Mucosa of descending colon (tissue), 3 donors: Measurements from ENCODE around the gene PDE4B. TPM values are rescaled to one million over a fixed set of nuclear protein-coding genes. Genes with fewer than 3 reads are reported as not detected.

Experiments
- ATAC-seq: fragments of 200-7000 bp; cut with Tn5 transposase; one replicate; pipeline ENCODE4 v1.9.1; 2020; ENCODE audit warnings: mild to moderate bottlenecking, moderate library complexity
- DNase-seq, 3 donors: peaks; one replicate each; pipeline ENCODE4 v3.0.0-alpha.2; 2020
- H3K36me3 ChIP-seq: fragments of 200-600 bp; one replicate; pipeline ENCODE4 v1.8.0; 2021; ENCODE audit warnings: low read depth, mild to moderate bottlenecking
- H3K4me1 ChIP-seq: fragments of 200-600 bp; one replicate; pipeline ENCODE4 v1.8.0; 2021; ENCODE audit warnings: low read depth, mild to moderate bottlenecking
- H3K4me3 ChIP-seq: fragments of 200-600 bp; one replicate; pipeline ENCODE4 v1.8.0; 2021; ENCODE audit warnings: mild to moderate bottlenecking
- H3K9me3 ChIP-seq: fragments of 200-600 bp; one replicate; pipeline ENCODE4 v1.8.0; 2021; ENCODE audit warnings: mild to moderate bottlenecking
- intact Hi-C, 2 donors: fragments of 100-400 bp; cut with DNase I in 1 of 2; cut with micrococcal nuclease in 1 of 2; formaldehyde crosslinking; loops; one replicate each; pipeline versions ENCODE4 v1.11.0 to v1.11.1; 2022; cut with DNase I, micrococcal nuclease
- total RNA-seq, 3 donors: library from RNA; stranded (reverse); fragmentation: NEBNext Ultra II Directional in 2 of 3; extraction: Animal tissue kit (Norgen Biotek cat#: 25700) in 2 of 3; gene quantifications; one replicate each; pipeline versions ENCODE4 v1.2.1 to v1.2.4, GENCODE V29; 2021 to 2023
- TF ChIP-seq, protein P1 (sequence below): fragments of 200-600 bp; IDR thresholded peaks from one replicate; pipeline ENCODE4 v1.8.0; 2022; ENCODE audit warnings: antibody characterized with exemption, mild to moderate bottlenecking
- donor health status: DM: no; HTN: no; CAD: no; lungs with moderate emphysema.
- donor health status: DM: no; HTN: no; CAD: no.
- donor health status: DM: no; HTN: yes; CAD: no.

PDE4B gene
- total RNA-seq, 3 donors from 2014 or later: 3.4 to 6.6 (median 4.9) TPM

DNA sequence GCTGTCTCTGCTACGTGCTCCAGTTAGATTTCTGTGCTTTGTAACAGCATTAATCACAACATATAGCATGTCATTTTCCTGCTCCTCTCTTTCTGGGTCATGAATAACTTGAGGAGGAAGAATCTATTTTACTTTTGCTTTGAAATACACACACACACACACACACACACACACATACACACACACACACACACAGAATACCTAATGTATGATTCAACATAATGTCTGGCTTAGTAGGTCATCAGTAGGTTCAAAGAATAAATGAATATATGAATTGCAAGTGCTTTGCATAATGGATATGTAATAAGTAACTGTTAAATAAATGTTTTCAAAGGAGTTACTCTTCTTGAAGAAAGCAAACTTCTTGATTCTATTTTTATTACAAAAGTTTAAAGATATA, 249.0 kb downstream of the PDE4B start:
- ATAC-seq (no peak), DNase-seq (no peak)
- H3K4me3 ChIP-seq: no peak overlapping the region
- TF ChIP-seq, protein P1, sequence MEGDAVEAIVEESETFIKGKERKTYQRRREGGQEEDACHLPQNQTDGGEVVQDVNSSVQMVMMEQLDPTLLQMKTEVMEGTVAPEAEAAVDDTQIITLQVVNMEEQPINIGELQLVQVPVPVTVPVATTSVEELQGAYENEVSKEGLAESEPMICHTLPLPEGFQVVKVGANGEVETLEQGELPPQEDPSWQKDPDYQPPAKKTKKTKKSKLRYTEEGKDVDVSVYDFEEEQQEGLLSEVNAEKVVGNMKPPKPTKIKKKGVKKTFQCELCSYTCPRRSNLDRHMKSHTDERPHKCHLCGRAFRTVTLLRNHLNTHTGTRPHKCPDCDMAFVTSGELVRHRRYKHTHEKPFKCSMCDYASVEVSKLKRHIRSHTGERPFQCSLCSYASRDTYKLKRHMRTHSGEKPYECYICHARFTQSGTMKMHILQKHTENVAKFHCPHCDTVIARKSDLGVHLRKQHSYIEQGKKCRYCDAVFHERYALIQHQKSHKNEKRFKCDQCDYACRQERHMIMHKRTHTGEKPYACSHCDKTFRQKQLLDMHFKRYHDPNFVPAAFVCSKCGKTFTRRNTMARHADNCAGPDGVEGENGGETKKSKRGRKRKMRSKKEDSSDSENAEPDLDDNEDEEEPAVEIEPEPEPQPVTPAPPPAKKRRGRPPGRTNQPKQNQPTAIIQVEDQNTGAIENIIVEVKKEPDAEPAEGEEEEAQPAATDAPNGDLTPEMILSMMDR: no peak
- no peaks in the 10 kb centered on the region for H3K9me3 ChIP-seq
- no peaks in the 10 kb centered on the region for H3K36me3 ChIP-seq
- no peaks in the 10 kb centered on the region for H3K4me1 ChIP-seq
- intact Hi-C loops: no loop called here

DNA sequence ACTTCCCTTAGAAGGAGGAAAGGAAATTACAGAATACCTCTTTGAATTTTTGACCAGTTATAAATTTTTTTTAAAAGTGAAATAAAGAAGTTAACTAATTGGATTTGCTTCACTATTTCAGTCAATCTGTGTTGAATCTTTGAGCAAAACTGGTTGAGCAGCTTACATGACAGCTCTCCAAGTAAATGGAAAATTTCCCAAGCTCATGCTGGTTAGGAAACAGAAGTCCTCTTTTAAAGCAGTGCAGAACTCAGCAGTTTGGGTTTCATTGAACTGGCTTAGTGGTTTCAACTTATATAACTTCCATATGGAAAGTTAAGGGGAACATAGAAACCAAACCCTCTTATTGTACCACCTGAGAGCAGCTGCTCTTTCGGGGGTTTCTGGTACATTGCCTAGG, 250.5 kb downstream of the PDE4B start:
- H3K9me3 ChIP-seq: no peaks in the 10 kb centered on the region
- ATAC-seq (no peak), DNase-seq (no peak)

DNA sequence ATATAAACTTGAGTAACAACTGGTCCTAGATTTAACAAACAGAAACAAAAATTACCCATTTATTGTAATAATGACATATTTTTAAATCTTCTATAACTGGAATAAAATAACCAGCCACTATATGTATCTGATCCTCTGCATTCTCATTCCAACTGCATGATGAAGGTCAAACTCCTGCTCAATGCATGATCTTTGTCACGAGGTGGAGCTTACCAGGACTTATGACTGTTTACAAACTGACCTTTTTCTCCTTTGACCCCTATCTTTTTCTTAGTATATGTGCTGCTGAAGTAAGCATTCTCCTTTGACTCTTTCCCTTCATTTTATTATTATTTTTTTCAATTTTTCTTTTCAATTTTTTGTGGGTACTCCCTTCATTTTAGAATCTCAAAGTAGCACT, 252.2 kb downstream of the PDE4B start:
- Histone ChIP-seq H3K4me3 (no peak overlapping the region), H3K9me3 (no peaks in the 10 kb centered on the region), H3K36me3 (no peaks in the 10 kb centered on the region), H3K4me1 (no peaks in the 10 kb centered on the region)
- ATAC-seq (no peak), DNase-seq (no peak)
- TF ChIP-seq, protein P1: no peak
- intact Hi-C loops: no loop called here

More for the DNA sequence above, 250.5 kb downstream of the PDE4B start:
- Histone ChIP-seq H3K4me3 (no peak overlapping the region), H3K4me1 (no peaks in the 10 kb centered on the region), H3K36me3 (no peaks in the 10 kb centered on the region)
- TF ChIP-seq, protein P1: no peak
- intact Hi-C loops: no loop called here

DNA sequence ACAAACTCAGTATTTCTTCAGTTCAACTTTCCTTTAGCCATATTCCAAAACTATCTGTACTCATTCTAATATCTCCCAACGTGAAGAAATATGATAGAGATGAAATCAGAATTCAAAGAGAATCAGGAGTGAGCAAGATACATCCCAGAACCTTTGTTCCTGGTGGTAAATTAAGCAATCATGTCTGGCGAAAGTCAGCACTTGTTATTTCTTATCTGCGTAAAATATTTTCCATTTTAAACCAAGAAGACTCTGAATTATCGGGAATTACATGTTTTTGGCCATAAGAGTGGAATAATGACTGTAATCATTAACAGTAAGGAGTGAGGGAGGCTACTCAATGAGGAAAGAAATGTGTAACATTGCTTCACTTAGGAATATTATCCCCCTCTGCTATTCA, 253.7 kb downstream of the PDE4B start:
- Histone ChIP-seq H3K4me3 (no peak overlapping the region), H3K4me1 (no peaks in the 10 kb centered on the region), H3K36me3 (no peaks in the 10 kb centered on the region), H3K9me3 (no peaks in the 10 kb centered on the region)
- TF ChIP-seq, protein P1: no peak
- intact Hi-C loops: no loop called here
- ATAC-seq (no peak), DNase-seq (no peak)

DNA sequence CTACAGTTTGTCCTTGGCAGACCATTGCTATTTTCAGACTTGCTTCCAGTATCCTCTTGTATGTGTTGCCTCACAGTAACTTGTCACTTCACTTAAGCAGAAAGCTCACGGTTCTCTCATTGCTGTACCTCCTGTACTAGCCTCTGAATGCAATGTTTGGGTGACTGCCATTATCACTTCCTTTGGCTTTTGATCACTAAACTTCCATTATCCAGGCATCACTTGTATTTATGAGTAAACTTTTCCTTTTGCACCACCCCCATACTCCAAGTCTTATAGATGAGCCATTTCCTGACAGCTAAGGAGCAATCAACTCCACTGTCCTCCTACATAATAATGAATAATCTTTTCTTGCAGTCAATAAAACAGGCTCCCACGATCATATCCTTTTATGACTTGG, 255.3 kb downstream of the PDE4B start:
- DNase-seq (no peak), ATAC-seq (no peak)
- TF ChIP-seq, protein P1: no peak
- no peaks in the 10 kb centered on the region for H3K9me3 ChIP-seq
- intact Hi-C loops: no loop called here
- no peaks in the 10 kb centered on the region for H3K4me1 ChIP-seq
- no peaks in the 10 kb centered on the region for H3K36me3 ChIP-seq
- H3K4me3 ChIP-seq: no peak overlapping the region

DNA sequence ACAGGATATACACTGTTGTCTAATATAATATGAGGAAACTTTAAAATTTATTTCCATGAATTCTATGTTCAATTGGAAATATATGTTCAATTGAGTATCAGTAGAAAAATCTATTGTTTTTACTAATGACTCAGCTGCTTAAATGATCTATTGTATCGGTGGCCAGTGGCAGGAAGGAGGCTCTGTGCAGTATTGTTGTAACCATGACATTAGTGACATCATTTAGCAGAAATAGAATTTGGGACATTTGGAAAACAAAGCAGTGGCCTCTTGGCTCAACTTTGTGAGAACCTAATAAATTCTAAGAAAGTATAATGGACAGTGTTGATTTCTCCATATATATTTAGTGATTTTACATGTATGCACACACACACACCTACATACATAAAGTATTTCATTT, 257.4 kb downstream of the PDE4B start:
- TF ChIP-seq, protein P1: no peak
- Histone ChIP-seq H3K9me3 (no peaks in the 10 kb centered on the region), H3K4me3 (no peak overlapping the region), H3K36me3 (no peaks in the 10 kb centered on the region), H3K4me1 (no peaks in the 10 kb centered on the region)
- DNase-seq (no peak), ATAC-seq (no peak)
- intact Hi-C loops: no loop called here
